HG02943 (cell line): ENCODE measurements around the gene EIF3I.

Source experiments
- ATAC-seq: cut with Tn5 transposase; IDR thresholded peaks from one replicate; pipeline ENCODE4 v1.9.1; 2021; ENCODE audit warnings: mild to moderate bottlenecking, low read depth, moderate library complexity; ENCODE audit not compliant: unreplicated experiment

EIF3I gene

DNA sequence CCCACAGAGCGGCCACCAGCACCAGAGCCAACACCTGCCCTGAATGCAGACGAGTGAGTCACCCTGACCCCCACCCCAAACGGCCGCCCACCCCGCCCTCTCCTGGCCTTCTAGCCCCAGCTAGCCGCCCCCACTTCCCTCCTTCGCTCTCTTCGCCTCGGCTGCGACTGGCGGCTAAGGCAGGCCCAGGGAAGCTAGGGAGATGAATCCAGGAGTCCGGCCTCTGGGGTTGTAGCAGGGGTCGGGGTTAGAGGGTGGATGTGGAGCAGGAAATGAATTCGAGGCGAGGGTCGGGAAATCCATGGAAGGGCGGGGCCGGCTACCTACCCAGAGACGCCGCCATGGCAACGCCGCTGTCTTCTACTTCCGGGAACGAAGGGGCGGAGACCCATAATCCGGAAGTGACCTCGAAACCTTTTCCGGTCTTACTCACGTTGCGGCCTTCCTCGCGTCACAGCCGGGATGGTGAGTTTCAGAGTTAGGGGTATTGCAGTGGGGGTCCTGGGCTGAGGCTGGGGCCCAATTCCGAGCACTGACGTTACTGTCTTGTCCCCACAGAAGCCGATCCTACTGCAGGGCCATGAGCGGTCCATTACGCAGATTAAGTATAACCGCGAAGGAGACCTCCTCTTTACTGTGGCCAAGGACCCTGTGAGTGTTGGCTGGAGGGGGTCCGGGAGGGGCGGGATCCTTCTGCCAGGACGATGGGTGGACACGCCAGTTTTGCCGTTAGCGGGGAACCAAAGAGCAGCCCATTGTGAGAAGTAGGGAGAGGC, at the start of gene EIF3I, which contains the start of gene TMEM234:
EIF3I (plus strand) TSS at position 428 of the 776 bp plus-strand sequence; CDS start at position 463, 35 bp downstream.
TMEM234 (minus strand) TSS at position 374 of the 776 bp plus-strand sequence; CDS start at position 343, 31 bp downstream.
- ATAC-seq = peak; percentile 73

DNA sequence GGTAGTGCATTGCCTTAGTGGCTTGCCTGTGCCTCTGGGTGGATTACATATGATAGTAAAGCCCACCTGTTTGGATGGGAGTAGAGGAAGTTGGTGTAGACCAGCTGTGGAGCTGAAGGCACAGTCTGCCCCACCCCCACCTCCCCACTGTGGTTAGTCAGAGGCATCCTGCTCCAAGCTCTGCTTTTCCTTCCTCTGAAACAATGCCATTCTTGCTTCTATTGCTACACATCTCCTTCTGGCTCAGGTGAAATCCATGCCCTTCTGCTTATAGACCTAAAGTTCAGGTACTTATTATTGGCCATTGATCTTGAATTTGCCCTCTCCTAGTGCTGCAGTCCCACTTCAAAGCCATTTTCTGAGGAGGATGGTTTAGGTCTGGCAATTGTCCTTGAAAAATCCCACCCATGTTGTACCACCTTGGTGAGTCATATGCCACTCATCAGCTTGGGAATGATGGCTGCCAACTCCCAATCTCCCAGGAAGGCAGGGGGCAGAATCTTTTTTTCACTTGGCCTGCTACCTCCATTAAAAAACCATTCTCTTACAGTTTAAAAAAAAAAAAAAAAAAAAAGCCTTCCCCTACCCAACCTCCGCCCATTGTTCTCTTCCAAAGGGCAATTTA, 49.5 kb upstream of the EIF3I start:
- ATAC-seq = no peak

DNA sequence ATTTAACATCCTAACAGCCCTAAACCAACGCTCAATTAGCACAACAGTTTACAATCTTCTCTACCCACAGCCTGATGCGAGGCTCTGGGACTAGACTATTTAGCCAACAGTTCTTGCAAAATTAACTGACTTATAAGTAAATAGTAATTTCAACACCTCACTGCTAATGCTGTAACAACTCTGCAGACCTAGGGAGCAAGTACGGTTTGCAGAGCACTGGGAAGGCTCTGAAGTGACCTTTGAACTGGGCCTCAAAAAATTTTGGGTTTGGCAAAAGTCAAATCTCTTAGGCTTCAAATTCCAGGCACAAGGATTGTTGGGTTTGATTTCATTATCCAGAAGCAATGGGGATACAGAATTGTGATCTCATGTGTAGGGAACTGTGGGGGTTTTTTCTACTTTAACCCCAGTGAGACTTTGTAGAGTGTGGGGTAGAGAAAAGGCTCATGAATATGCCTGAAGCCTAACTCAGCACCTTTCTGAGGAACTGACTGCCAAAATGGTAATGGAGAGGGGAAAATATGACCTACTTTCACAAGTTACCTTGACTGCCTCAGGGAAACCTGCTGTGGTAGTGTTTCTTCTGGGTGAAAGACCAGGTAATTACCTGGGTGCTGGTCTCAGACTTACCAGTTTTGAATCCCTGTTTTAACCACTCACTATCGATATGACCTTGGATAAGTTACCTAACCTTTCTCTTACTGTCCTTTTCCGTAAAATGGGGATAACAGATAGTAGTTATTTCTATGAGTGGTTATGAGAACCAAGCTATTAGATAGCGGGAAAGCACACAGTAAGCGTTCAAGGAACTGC, 43.6 kb upstream of the EIF3I start:
- ATAC-seq = no peak

DNA sequence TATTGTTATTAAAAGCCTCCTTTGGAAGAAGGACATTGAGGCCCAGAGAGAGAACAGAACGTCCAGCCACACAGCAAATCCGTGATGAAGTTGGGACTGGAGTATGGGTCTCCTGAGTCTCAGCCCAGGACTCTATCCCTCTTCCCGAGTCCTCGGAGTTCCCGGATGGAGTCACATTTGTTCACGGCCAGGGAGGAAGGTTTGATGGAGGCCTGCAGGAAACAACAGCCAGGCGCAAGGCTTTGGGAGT, 43.1 kb upstream of the EIF3I start:
- ATAC-seq = no peak

DNA sequence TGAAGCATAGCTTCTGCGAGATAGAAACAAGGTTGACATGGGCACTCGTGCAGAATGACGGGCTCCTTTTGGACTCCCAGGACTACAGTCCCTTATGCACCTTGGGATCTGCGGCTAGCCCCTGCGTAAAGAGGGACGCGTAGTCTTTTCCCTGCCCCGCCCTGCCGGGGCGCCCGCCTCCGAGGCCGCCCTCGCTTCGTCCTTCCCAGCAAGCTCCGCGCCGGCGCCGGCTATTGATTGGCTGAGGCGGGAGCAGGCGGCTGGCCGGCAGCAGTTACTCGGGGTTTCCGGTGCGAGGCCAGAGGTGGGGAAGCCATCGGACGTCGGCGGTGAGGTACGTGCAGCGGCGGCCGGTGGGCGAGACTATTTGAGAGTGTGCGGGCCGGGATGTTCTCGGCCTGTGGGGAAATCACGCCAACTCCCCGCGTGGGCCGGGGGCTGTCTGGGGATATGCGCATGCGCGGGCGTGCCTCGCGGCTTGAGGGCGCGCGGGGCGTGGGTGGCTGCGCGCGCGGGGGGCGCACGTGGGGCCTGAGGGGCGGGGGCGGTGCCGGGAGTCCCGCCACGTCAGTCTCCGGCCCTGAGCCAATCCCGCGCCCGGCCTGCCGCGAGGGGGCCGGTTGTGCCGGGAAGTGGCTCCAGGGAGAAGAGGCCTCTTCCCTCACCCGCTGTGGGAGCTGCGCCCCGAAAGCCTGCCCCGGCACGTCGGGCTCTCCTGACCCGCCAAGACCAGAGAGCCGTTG, 42.6 kb upstream of the EIF3I start, which contains the start of gene TXLNA:
TXLNA (plus strand) TSS at position 233 of the 743 bp plus-strand sequence. CDS start 671 bp downstream, outside the sequence.
- ATAC-seq = peak; percentile 75

DNA sequence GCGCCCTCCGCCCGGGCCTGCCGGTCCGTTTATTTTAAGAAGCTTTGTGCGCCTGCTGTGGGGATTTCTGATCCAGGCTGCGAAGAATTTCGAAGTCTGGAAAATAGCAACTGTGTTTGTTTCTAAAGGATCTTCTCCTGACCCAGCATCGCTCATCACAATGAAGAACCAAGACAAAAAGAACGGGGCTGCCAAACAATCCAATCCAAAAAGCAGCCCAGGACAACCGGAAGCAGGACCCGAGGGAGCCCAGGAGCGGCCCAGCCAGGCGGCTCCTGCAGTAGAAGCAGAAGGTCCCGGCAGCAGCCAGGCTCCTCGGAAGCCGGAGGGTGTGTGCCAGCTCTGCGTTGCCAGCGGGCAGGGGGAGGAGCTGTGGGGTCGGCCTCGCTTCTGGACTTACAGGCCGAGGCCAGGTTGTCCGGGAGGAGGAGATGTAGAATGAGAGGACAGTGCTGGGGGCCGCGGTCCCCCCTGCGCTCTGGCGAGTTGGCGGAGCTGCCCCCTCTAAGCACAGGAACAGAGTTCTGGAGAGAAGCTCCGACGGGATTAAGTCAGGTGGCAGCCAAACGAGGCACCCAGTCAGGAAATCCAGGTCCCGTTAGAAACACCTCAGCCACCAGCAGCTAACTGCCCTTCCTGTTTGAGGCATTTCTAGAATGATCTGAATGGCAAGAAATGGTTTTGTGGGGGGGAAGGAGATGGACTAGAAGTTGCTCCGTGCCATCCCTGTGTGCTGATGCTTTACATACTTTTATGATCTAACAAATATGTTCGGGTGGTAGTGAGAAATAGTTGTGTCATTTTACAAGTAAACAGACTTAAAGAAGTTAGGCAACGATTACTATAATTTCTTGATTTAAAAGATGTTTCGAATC, 41.8 kb upstream of the EIF3I start:
- ATAC-seq = no peak

DNA sequence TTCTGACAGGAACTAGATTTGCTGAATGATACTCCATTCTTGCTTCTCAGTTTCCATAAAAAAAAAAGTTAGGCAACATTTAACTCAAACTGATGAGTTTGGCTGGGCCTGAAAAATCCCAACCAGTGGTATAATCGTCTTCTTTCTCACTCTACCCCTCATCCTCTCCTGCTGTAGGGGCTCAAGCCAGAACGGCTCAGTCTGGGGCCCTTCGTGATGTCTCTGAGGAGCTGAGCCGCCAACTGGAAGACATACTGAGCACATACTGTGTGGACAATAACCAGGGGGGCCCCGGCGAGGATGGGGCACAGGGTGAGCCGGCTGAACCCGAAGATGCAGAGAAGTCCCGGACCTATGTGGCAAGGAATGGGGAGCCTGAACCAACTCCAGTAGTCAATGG, 41.1 kb upstream of the EIF3I start:
- ATAC-seq = no peak

DNA sequence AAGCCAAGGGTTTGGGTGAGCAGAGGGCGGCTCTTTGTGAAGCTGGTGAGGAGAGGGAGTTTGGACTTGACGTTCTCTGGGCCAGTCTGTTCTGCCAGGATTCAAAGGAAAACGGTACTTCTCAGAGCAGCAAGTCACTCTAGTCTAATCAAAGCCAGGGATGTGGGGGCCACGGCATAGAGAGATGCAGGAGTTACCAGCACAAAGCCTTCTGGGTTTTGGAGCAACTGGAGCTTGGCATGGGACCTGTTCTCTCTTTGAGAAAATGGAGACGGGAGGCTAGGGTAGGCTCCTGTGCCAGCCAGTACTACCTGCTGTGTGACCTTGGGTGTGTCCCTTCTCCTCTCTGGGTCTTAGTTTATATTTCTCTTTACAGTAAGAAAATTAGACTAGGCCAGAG, 40.6 kb upstream of the EIF3I start:
- ATAC-seq = no peak

DNA sequence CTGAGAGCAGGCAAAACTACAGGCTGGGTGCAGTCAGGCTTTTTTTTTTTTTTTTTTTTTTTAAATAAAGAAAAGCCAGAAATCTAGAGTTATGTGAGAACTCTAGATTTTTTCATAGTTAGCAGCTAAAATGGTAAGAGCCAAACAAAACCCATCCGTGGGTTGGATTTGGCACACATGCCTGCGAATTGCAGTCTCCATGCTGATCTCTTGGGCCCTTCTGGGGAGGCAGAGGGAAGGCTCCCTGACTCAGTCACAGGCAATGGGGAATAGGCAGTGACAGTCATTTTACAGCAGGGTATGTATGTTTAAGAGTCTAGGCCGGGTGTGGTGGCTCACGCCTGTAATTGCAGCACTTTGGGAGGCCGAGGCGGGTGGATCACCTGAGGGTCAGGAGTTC, 40.1 kb upstream of the EIF3I start:
- no peak for ATAC-seq

DNA sequence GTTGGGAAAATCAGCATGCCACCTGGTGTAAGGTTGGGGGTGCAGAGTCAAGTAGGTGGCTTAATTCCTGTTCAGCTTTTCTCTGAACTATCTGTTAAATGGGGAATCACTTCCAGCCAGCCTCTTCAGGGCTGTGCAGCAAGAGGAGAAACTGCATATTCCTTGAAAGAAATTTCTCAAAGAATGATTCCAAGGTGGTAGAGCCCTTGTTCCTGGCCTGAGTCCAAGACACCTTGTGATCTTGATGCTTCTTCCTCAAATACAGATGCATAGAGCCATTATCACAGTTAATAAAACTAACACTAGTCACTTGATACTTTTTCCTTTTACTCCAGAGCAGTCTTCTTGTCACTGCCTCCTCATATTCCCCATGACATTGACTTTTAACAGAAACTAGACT, 37.6 kb upstream of the EIF3I start:
- ATAC-seq = no peak

DNA sequence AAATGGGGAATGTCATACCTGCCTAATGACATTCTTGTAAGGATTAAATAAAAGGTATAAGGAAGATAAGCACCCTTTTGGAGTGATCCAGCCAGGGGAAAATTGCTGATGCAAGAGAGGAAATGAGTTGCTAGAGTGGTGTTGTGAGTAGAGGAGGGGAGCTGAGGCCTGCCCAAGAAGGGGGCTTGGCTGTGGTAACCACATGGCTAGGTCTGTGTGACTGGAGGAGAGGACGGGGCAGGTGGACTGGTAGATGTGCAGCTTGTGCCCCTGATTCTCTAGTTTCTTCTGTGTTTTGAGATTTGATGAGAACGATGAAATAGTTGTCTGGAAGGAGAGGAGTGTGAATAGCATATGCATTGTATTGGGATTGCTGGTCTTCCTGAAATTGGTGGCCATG, 36.1 kb upstream of the EIF3I start:
- ATAC-seq = no peak

DNA sequence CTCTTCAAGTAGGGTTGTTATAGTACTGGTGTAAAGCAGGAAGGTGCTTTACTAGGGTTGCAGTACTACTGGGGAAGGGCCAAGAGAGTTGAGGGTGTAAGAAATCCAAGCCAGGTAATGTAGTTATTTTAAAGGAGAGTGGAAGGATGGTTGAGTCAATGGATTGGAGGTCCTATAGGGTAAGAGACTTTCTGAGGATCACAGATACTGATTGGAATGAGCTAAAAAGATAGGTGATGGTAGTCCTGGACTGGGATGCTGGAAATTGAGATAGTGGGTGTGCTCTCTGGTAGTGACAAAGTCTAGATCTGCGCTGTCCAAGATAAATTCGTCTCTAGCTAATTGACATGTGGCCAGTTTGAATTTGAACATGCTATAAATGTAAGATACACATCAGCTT, 35.7 kb upstream of the EIF3I start:
- ATAC-seq = no peak

DNA sequence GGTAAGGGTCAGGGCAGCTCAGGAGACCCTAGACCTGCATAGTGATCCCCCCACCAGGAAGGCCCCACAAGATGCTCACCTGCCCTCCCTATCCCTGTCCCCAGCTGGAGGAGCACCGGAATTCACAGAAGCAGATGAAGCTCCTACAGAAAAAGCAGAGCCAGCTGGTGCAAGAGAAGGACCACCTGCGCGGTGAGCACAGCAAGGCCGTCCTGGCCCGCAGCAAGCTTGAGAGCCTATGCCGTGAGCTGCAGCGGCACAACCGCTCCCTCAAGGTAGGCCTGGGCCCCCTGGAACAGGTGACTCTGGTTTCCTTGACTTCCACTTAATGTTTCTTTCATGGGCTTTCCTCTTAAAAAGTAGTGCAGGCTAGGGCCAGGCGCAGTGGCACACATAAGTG, 34.4 kb upstream of the EIF3I start:
- no peak for ATAC-seq

DNA sequence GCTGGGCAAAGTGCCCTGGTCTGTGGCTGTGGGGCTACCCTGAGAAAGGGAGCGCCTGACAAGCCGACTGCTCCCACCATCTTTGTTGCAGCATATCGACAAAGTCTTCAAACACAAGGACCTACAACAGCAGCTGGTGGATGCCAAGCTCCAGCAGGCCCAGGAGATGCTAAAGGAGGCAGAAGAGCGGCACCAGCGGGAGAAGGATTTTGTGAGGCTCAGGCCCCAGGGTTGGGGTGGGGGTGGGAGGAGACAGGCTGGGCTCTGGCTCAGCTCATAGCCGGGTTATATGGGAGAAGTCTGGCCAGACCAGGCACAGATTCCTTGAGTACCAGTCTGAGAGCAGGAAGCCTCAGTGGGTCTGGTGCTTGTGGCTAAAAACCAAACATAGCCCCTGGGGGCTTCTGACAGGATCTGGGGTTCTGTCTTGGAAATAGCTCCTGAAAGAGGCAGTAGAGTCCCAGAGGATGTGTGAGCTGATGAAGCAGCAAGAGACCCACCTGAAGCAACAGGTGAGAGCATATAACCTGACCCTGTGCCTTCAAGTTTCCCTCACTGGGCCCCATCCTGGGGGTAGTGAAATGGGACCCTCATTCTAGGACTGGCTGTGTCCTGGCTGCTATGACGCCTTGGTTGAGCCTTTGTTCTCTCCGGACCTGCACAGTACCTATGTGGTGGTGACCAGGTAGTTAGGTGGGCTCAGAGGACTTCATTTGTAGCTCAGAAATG, 29.8 kb upstream of the EIF3I start:
- ATAC-seq = no peak

DNA sequence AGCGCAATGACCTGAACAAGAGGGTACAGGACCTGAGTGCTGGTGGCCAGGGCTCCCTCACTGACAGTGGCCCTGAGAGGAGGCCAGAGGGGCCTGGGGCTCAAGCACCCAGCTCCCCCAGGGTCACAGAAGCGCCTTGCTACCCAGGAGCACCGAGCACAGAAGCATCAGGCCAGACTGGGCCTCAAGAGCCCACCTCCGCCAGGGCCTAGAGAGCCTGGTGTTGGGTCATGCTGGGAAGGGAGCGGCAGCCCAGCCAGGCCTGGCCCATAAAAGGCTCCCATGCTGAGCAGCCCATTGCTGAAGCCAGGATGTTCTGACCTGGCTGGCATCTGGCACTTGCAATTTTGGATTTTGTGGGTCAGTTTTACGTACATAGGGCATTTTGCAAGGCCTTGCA, 27.2 kb upstream of the EIF3I start:
- ATAC-seq = no peak

DNA sequence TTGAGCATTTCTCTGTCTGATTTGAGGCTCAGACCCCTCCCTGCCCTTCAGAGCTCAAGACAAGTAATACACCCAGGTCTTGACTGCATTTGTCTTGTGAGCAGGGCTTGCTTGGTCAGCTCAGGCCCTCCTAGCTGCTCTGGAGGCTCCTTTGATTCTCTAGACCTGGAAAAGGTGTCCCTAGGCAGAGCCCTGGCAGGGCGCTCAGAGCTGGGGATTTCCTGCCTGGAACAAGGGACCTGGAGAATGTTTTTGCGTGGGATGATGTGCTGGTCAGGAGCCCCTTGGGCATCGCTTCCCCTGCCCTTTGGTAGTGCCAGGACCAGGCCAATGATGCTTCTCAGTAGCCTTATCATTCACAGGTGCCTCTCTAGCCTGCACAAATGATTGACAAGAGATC, 26.7 kb upstream of the EIF3I start:
- ATAC-seq = no peak

DNA sequence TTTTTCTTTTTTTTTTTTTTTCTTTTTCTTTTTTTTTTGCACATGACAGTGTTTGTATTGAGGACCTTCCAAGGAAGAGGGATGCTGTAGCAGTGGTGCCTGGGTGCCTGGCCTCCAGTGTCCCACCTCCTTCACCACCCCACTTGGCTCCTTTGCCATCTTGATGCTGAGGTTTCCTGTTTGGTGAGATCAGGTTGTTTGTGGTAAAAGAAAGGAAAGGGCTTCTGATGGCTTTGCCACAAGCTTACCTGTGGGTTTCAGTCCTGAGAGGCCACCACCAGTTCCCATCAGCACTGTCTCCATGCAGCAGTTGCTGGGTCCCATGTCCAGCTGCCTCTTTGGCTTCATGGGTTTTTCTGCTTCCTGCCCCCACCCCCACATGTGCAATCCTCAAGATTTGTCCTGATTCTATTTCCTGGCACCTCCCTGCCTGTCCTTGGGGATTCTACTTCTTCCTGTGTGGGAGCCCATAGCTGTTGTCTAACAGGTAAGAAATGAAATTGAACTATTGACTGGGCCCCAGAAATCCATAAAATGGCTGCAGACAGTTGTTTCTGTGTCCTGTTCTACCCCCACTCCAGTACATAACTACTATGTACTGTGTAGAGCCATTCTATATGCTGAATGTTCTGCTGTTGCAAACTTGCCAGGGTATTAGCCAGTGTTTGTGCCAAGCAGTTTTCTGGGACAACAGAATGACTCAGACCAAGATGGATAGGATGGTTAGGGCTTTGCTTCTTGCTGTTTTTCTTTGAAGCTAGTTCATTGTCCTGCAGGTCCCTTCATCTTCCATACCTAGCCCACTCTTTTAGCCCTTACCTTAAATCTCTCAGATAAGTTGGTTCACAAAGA, 26.0 kb upstream of the EIF3I start:
- no peak for ATAC-seq

DNA sequence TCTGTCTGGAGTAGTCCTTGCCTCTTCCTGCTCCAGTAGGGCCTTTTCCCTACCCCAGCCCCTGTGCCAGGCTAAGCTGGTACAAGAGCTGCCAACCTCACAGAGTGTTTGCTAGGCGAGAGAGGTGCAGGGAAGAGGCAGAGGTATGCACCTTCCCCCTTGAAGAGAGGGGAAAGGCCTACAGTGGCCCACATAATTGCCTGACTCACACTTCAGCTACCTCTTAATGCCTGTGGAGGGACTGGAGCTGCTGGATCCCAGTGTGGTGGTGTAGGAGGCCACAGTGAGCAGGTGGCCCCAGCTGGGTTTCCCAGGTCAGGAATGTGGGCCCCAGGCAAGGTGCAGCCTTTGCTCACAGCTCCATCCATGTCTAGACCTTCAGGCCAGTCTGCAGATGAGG, 25.1 kb upstream of the EIF3I start:
- no peak for ATAC-seq
